Nephron progenitor cell (in vitro differentiated cells): Measurements from ENCODE around the gene FOXRED2.
"Not testable (repeated sequence)": the region's sequence is repeated elsewhere in the genome, so short reads cannot be mapped to it uniquely, and the experiment has no call there.

Experiments used
- DNase-seq: peaks from one replicate; pipeline ENCODE4 v3.0.0; 2021
- H3K27ac Mint-ChIP-seq: 2 replicates; pipeline ENCODE4 v1.8.0; 2021; ENCODE audit warnings: mild to moderate bottlenecking, moderate library complexity, mixed read lengths
- H3K27me3 Mint-ChIP-seq: 2 replicates; pipeline ENCODE4 v1.8.0; 2021; ENCODE audit warnings: mild to moderate bottlenecking, low read depth, mixed read lengths; ENCODE audit not compliant: poor library complexity
- H3K36me3 Mint-ChIP-seq: 2 replicates; pipeline ENCODE4 v1.8.0; 2021; ENCODE audit warnings: low read depth, mixed read lengths
- H3K4me1 Mint-ChIP-seq: 2 replicates; pipeline ENCODE4 v1.8.0; 2021; ENCODE audit warnings: mixed read lengths
- H3K4me3 Mint-ChIP-seq: 2 replicates; pipeline ENCODE4 v1.8.0; 2021; ENCODE audit warnings: mild to moderate bottlenecking, moderate library complexity, mixed read lengths
- H3K9me3 Mint-ChIP-seq: 2 replicates; pipeline ENCODE4 v1.8.0; 2021; ENCODE audit warnings: mild to moderate bottlenecking, moderate library complexity, mixed read lengths
- TF ChIP-seq, protein P1 (sequence below): fragments of 200-600 bp; sonication (generic); IDR thresholded peaks from 2 replicates; pipeline ENCODE4 v1.5.0; 2021; ENCODE audit warnings: antibody characterized with exemption

The FOXRED2 gene

DNA sequence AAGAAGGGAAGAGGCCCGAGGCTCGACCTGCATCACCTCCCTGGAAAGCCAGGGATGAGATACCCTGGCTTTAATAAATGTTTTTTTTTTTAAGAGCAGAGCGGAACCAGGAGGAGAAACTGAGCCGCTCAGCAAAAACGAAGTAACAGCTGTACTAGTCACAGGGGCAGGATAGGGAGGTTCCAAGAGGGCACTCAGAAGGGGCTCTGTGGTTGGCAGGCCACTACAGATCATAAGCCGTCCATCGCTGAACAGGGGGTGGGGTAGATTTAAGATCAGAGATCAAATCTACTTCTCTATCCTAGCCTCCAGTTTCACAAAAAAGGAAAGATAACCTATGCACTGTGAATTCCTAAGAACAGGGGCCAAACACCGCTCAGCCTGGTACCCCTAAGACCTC, 21.5 kb upstream of the FOXRED2 start:
- peaks cover 4% of the 10 kb centered on the region for H3K9me3 Mint-ChIP-seq
- H3K4me1 Mint-ChIP-seq, result peaks cover 10% of the 10 kb centered on the region
- TF ChIP-seq, protein P1, sequence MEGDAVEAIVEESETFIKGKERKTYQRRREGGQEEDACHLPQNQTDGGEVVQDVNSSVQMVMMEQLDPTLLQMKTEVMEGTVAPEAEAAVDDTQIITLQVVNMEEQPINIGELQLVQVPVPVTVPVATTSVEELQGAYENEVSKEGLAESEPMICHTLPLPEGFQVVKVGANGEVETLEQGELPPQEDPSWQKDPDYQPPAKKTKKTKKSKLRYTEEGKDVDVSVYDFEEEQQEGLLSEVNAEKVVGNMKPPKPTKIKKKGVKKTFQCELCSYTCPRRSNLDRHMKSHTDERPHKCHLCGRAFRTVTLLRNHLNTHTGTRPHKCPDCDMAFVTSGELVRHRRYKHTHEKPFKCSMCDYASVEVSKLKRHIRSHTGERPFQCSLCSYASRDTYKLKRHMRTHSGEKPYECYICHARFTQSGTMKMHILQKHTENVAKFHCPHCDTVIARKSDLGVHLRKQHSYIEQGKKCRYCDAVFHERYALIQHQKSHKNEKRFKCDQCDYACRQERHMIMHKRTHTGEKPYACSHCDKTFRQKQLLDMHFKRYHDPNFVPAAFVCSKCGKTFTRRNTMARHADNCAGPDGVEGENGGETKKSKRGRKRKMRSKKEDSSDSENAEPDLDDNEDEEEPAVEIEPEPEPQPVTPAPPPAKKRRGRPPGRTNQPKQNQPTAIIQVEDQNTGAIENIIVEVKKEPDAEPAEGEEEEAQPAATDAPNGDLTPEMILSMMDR, result no peak
- H3K4me3 Mint-ChIP-seq, result peak overlapping the region; percentile 92
- peaks cover 36% of the 10 kb centered on the region for H3K36me3 Mint-ChIP-seq
- H3K27me3 Mint-ChIP-seq, result peaks cover 14% of the 10 kb centered on the region
- H3K27ac Mint-ChIP-seq, result peak overlapping the region; percentile 99
- no peak for DNase-seq

DNA sequence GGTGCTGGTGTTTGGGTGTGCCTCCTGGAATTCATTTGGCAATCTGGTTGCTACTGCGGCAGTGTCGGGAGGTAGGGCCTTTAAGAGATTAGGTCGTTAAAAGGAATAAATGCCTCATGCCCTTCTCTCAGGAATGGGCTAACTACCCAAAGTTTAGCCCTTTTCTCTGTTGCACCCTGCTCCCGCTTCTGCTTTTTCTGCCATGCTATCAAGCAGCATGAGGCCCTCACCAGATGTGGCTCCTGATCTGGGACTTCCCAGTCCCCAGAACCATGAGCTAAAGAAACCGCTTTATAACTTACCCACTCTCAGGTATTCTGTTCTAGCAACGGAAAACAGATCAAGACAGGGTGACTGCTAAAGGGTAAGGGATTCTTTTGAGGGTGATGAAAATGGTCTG, 15.8 kb upstream of the FOXRED2 start:
- Mint-ChIP-seq H3K4me3 (no peak overlapping the region), H3K4me1 (peaks cover 6% of the 10 kb centered on the region), H3K27me3 (no peaks in the 10 kb centered on the region), H3K36me3 (peaks cover 82% of the 10 kb centered on the region), H3K9me3 (no peaks in the 10 kb centered on the region), H3K27ac (no peak overlapping the region)
- TF ChIP-seq, protein P1, result no peak
- DNase-seq, result no peak

DNA sequence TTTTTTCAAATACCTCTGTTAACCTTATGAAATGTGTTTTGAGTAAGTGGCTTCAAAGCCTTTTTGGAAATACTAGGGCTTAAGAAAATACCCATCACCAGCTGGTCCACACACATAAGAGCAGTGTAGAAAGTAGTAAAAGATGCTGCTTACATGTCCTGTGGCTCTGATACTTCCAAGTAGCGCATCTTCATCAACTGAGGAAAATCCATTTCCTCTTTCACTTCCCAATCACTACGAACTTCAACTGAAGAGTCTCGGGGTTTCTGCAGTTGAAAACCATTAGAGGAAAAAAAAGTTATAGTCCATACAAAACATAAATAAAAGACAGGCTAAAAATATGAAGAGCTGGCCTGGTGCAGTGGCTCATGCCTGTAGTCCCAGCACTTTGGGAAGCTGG, 13.6 kb upstream of the FOXRED2 start:
- H3K27ac Mint-ChIP-seq, result no peak overlapping the region
- no peak for DNase-seq
- TF ChIP-seq, protein P1, result no peak
- peaks cover 86% of the 10 kb centered on the region for H3K36me3 Mint-ChIP-seq
- H3K27me3 Mint-ChIP-seq, result no peaks in the 10 kb centered on the region
- H3K4me1 Mint-ChIP-seq, result no peaks in the 10 kb centered on the region
- H3K4me3 Mint-ChIP-seq, result no peak overlapping the region
- no peaks in the 10 kb centered on the region for H3K9me3 Mint-ChIP-seq

DNA sequence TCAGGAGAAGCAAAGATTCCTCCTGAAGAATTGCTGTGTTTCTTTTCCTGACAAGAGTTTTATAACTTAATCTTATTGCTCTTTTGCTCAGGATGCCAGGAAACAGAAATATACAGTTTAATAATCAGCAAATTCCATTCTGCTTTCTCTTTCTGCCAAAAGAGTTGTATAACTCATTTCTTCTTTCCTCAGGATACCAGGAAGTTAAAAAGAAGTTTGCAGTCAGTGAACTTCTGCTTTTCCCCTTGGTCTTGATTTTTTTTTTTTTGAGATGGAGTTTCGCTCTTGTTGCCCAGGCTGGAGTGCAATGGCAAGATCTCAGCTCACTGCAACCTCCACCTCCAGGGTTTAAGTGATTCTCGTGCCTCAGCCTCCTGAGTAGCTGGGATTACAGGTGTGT, 13.1 kb upstream of the FOXRED2 start:
- H3K27me3 Mint-ChIP-seq, H3K4me3 Mint-ChIP-seq, H3K4me1 Mint-ChIP-seq, DNase-seq, H3K9me3 Mint-ChIP-seq, H3K27ac Mint-ChIP-seq: not testable (repeated sequence)
- H3K36me3 Mint-ChIP-seq, result peaks cover 87% of the 10 kb centered on the region

DNA sequence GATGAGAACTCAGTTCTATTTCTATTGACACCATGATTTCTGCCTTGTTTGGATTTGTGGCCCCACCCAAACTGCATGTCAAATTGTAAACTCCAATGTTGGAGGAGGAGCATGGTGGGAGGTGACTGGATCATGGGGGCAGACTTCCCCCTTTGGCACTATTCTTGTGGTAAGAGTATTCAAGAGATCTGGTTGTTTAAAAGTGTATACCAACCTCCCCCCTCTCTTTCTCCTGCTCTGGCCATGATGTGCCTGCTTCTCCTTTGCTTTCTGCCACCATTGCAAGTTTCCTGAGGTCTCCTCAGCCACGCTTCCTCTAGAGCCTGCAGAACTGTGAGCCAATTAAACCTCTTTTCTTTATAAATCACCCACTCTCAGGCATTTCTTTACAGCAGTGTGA, 7.9 kb upstream of the FOXRED2 start:
- Mint-ChIP-seq H3K36me3 (peaks cover 84% of the 10 kb centered on the region), H3K27me3 (no peaks in the 10 kb centered on the region), H3K4me3 (no peak overlapping the region), H3K4me1 (no peaks in the 10 kb centered on the region), H3K9me3 (no peaks in the 10 kb centered on the region), H3K27ac (no peak overlapping the region)
- TF ChIP-seq, protein P1, result no peak
- DNase-seq, result no peak

DNA sequence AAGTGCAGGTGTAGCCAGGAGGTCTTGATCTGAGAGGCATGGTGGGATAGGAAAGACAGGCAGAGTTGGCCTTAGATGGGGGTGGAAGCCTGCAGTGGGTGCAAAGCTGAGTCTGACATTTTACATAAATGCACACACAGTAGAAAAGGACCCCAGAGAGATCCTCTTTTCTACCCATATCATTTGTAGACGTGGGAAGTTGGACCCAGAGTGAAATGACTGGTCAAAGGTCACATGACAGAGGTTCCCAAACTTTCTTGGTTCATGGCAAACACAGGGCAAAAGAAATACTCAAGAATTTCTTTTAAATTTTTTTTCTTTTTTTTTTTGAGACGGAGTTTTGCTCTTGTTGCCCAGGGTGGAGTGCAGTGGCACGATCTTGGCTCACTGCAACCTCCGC, 6.2 kb upstream of the FOXRED2 start:
- no peak overlapping the region for H3K27ac Mint-ChIP-seq
- no peak overlapping the region for H3K4me3 Mint-ChIP-seq
- no peaks in the 10 kb centered on the region for H3K9me3 Mint-ChIP-seq
- H3K27me3 Mint-ChIP-seq, result peaks cover 4% of the 10 kb centered on the region
- no peak for DNase-seq
- peaks cover 76% of the 10 kb centered on the region for H3K36me3 Mint-ChIP-seq
- no peaks in the 10 kb centered on the region for H3K4me1 Mint-ChIP-seq
- TF ChIP-seq, protein P1, result no peak

DNA sequence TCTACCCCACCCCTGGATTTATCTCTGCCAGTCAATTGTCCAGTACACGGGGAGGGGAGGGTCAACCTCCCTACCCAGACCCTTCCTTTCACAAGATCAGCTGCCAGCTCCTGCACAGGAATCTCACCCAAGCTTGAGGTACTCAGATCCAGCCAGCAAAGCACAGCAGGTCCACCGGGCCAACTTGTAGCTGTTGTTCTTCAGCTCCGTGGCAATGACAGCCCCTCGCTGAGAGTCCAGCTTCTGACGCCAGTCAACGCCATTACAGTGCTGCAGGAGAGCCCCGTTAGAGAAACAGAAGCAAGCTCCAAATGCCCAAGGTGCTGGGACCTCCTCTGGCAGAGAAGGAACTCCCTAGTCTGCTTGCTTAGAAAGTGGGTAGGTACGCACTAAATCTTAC, 5.5 kb upstream of the FOXRED2 start:
- no peak overlapping the region for H3K27ac Mint-ChIP-seq
- TF ChIP-seq, protein P1, result no peak
- H3K4me3 Mint-ChIP-seq, result no peak overlapping the region
- no peak for DNase-seq
- H3K4me1 Mint-ChIP-seq, result peaks cover 3% of the 10 kb centered on the region
- H3K9me3 Mint-ChIP-seq, result peaks cover 3% of the 10 kb centered on the region
- peaks cover 69% of the 10 kb centered on the region for H3K36me3 Mint-ChIP-seq
- H3K27me3 Mint-ChIP-seq, result peaks cover 7% of the 10 kb centered on the region
